ENCODE results near the gene SMIM32.

SMIM32 gene

GRCh38 chr5:136190091-136190720 lies 2.8 kb downstream of the SMIM32 start:
- Histone ChIP-seq H3K4me3 (ENCODE audit: low read length) (no peak overlapping the region), H3K27ac (ENCODE audit: low read depth, low read length) (no peak overlapping the region), H4K20me1 (ENCODE audit: control insufficient read depth, insufficient read depth, low read depth, low read length) (no peaks in the 10 kb centered on the region), H3F3A (ENCODE audit: control insufficient read depth, insufficient read depth) (peaks cover 4% of the 10 kb centered on the region; the same call in 1 of the 2 replicates), H3K27me3 (ENCODE audit: control insufficient read depth, low read length) (no peaks in the 10 kb centered on the region), H3K79me2 (ENCODE audit: control insufficient read depth, low read length) (no peaks in the 10 kb centered on the region), H3K9me2 (replicated peaks; ENCODE audit: control insufficient read depth, low read length) (no peaks in the 10 kb centered on the region), H3K4me2 (ENCODE audit: low read length) (no peak overlapping the region), H3K36me3 (ENCODE audit: control insufficient read depth, low read length) (peaks cover 26% of the 10 kb centered on the region), H3K9me3 (ENCODE audit: control insufficient read depth, insufficient read depth, low read length) (no peaks in the 10 kb centered on the region), H3K4me1 (ENCODE audit: control insufficient read depth, low read length) (no peaks in the 10 kb centered on the region)
- TF ChIP-seq CTCF (IDR thresholded peaks at IDR 0.05; ENCODE audit: low read depth, low read length, poor library complexity, severe bottlenecking) (no peak), EZH2phosphoT487 (IDR thresholded peaks at IDR 0.05; ENCODE audit: borderline replicate concordance, low read length) (no peak)

- H3K27me3 ChIP-seq (ENCODE audit: control insufficient read depth, low read length) = no peaks in the 10 kb centered on the region
- no peak overlapping the region for H3K4me2 ChIP-seq (ENCODE audit: low read length)
These were observed 4.1 kb downstream of the SMIM32 start for GRCh38 chr5:136188859-136189258.

GRCh38 chr5:136186796-136187195 lies 6.2 kb downstream of the SMIM32 start:
- no peak for TF ChIP-seq CTCF (IDR thresholded peaks at IDR 0.05; ENCODE audit: low read depth, low read length, poor library complexity, severe bottlenecking)
- no peak for TF ChIP-seq EZH2phosphoT487 (IDR thresholded peaks at IDR 0.05; ENCODE audit: borderline replicate concordance, low read length)

More at GRCh38 chr5:136188859-136189258, 4.1 kb downstream of the SMIM32 start:
- peaks cover 26% of the 10 kb centered on the region for H3K36me3 ChIP-seq (ENCODE audit: control insufficient read depth, low read length)
- H3K4me1 ChIP-seq (ENCODE audit: control insufficient read depth, low read length) = no peaks in the 10 kb centered on the region
- H4K20me1 ChIP-seq (ENCODE audit: control insufficient read depth, insufficient read depth, low read depth, low read length) = no peaks in the 10 kb centered on the region
- no peak overlapping the region for H3K4me3 ChIP-seq (ENCODE audit: low read length)
- H3K9me3 ChIP-seq (ENCODE audit: control insufficient read depth, insufficient read depth, low read length) = no peaks in the 10 kb centered on the region
- TF ChIP-seq CTCF (IDR thresholded peaks at IDR 0.05; ENCODE audit: low read depth, low read length, poor library complexity, severe bottlenecking) (no peak), EZH2phosphoT487 (IDR thresholded peaks at IDR 0.05; ENCODE audit: borderline replicate concordance, low read length) (no peak)
- no peaks in the 10 kb centered on the region for H3K79me2 ChIP-seq (ENCODE audit: control insufficient read depth, low read length)
- peaks cover 4% of the 10 kb centered on the region; the same call in 1 of the 2 replicates for H3F3A ChIP-seq (ENCODE audit: control insufficient read depth, insufficient read depth)
- H3K9me2 ChIP-seq (replicated peaks; ENCODE audit: control insufficient read depth, low read length) = no peaks in the 10 kb centered on the region
- no peak overlapping the region for H3K27ac ChIP-seq (ENCODE audit: low read depth, low read length)

More at GRCh38 chr5:136186796-136187195, 6.2 kb downstream of the SMIM32 start:
- Histone ChIP-seq H3K4me3 (ENCODE audit: low read length) (no peak overlapping the region), H3K4me2 (ENCODE audit: low read length) (no peak overlapping the region), H3K9me2 (replicated peaks; ENCODE audit: control insufficient read depth, low read length) (no peaks in the 10 kb centered on the region), H3K27ac (ENCODE audit: low read depth, low read length) (no peak overlapping the region), H3K4me1 (ENCODE audit: control insufficient read depth, low read length) (no peaks in the 10 kb centered on the region), H3F3A (ENCODE audit: control insufficient read depth, insufficient read depth) (peaks cover 4% of the 10 kb centered on the region; the same call in 1 of the 2 replicates), H3K36me3 (ENCODE audit: control insufficient read depth, low read length) (peaks cover 31% of the 10 kb centered on the region), H3K27me3 (ENCODE audit: control insufficient read depth, low read length) (no peaks in the 10 kb centered on the region), H4K20me1 (ENCODE audit: control insufficient read depth, insufficient read depth, low read depth, low read length) (no peaks in the 10 kb centered on the region), H3K79me2 (ENCODE audit: control insufficient read depth, low read length) (no peaks in the 10 kb centered on the region), H3K9me3 (ENCODE audit: control insufficient read depth, insufficient read depth, low read length) (no peaks in the 10 kb centered on the region)

Measured in DOHH2 (cell line).